Measurements from ENCODE around the gene VILL. TPM values are rescaled to one million over a fixed set of nuclear protein-coding genes. Genes with fewer than 3 reads are reported as not detected.
"Not testable (repeated sequence)": the region's sequence is repeated elsewhere in the genome, so short reads cannot be mapped to it uniquely, and the experiment has no call there.

The VILL gene
- total RNA-seq, 1 donor from 2014 or later: 1.7 TPM

- Mint-ChIP-seq H3K27ac (ENCODE audit: unreplicated experiment) (no peak overlapping the region), H3K4me3 (ENCODE audit: unreplicated experiment) (no peak overlapping the region), H3K4me1 (ENCODE audit: low read depth) (no peaks in the 10 kb centered on the region), H3K27me3 (ENCODE audit: low read depth) (no peaks in the 10 kb centered on the region), H3K36me3 (ENCODE audit: low read depth) (peaks cover 3% of the 10 kb centered on the region), H3K9me3 (ENCODE audit: low read depth) (no peaks in the 10 kb centered on the region)
- no peak for TF ChIP-seq CTCF (IDR thresholded peaks at IDR 0.05)
- no peak for DNase-seq (ENCODE audit: low spot score)
Measured at GRCh38 chr3:37987315-37987697, 3.3 kb upstream of the VILL start.

GRCh38 chr3:37987751-37988179 lies 2.8 kb upstream of the VILL start:
- Mint-ChIP-seq H3K4me3 (ENCODE audit: unreplicated experiment) (no peak overlapping the region), H3K9me3 (ENCODE audit: low read depth) (no peaks in the 10 kb centered on the region), H3K27ac (ENCODE audit: unreplicated experiment) (no peak overlapping the region), H3K27me3 (ENCODE audit: low read depth) (no peaks in the 10 kb centered on the region), H3K4me1 (ENCODE audit: low read depth) (no peaks in the 10 kb centered on the region), H3K36me3 (ENCODE audit: low read depth) (peaks cover 1% of the 10 kb centered on the region)
- no peak for DNase-seq (ENCODE audit: low spot score)
- no peak for TF ChIP-seq CTCF (IDR thresholded peaks at IDR 0.05)

GRCh38 chr3:37988376-37988775 lies 2.2 kb upstream of the VILL start:
- H3K27me3 Mint-ChIP-seq (ENCODE audit: low read depth); H3K4me3 Mint-ChIP-seq (ENCODE audit: unreplicated experiment); H3K9me3 Mint-ChIP-seq (ENCODE audit: low read depth); H3K36me3 Mint-ChIP-seq (ENCODE audit: low read depth); H3K4me1 Mint-ChIP-seq (ENCODE audit: low read depth); DNase-seq (ENCODE audit: low spot score); H3K27ac Mint-ChIP-seq (ENCODE audit: unreplicated experiment): not testable (repeated sequence)

- no peak for DNase-seq (ENCODE audit: low spot score)
- H3K36me3 Mint-ChIP-seq (ENCODE audit: low read depth): peaks cover 1% of the 10 kb centered on the region
- H3K27me3 Mint-ChIP-seq (ENCODE audit: low read depth): no peaks in the 10 kb centered on the region
- H3K4me1 Mint-ChIP-seq (ENCODE audit: low read depth): peaks cover 2% of the 10 kb centered on the region
- H3K9me3 Mint-ChIP-seq (ENCODE audit: low read depth): no peaks in the 10 kb centered on the region
- no peak overlapping the region for H3K27ac Mint-ChIP-seq (ENCODE audit: unreplicated experiment)
- TF ChIP-seq CTCF (IDR thresholded peaks at IDR 0.05): no peak
- H3K4me3 Mint-ChIP-seq (ENCODE audit: unreplicated experiment): no peak overlapping the region
Measured at GRCh38 chr3:37988931-37989525, 1.6 kb upstream of the VILL start.

- DNase-seq (ENCODE audit: low spot score): no peak
- TF ChIP-seq CTCF (IDR thresholded peaks at IDR 0.05): no peak
- H3K27me3 Mint-ChIP-seq (ENCODE audit: low read depth): no peaks in the 10 kb centered on the region
- H3K9me3 Mint-ChIP-seq (ENCODE audit: low read depth): no peaks in the 10 kb centered on the region
- no peaks in the 10 kb centered on the region for H3K36me3 Mint-ChIP-seq (ENCODE audit: low read depth)
- H3K4me1 Mint-ChIP-seq (ENCODE audit: low read depth): peaks cover 11% of the 10 kb centered on the region
- no peak overlapping the region for H3K4me3 Mint-ChIP-seq (ENCODE audit: unreplicated experiment)
- H3K27ac Mint-ChIP-seq (ENCODE audit: unreplicated experiment): no peak overlapping the region
Measured at GRCh38 chr3:37989821-37990480, 635 bp upstream of the VILL start.

GRCh38 chr3:37991109-37991508 lies 523 bp downstream of the VILL start:
- Mint-ChIP-seq H3K36me3 (ENCODE audit: low read depth) (no peaks in the 10 kb centered on the region), H3K27me3 (ENCODE audit: low read depth) (no peaks in the 10 kb centered on the region), H3K4me3 (ENCODE audit: unreplicated experiment) (no peak overlapping the region), H3K9me3 (ENCODE audit: low read depth) (no peaks in the 10 kb centered on the region), H3K27ac (ENCODE audit: unreplicated experiment) (no peak overlapping the region), H3K4me1 (ENCODE audit: low read depth) (peaks cover 12% of the 10 kb centered on the region)
- no peak for DNase-seq (ENCODE audit: low spot score)
- no peak for TF ChIP-seq CTCF (IDR thresholded peaks at IDR 0.05)
